ENCODE data around the gene NLRP8.
"Not testable (repeated sequence)": the region's sequence is repeated elsewhere in the genome, so short reads cannot be mapped to it uniquely, and the experiment has no call there.

The NLRP8 gene

GRCh38 chr19:55947532-55947931 is at the start of gene NLRP8:
TSS of gene NLRP8 (plus strand) at chr19:55947832.
- no peak for DNase-seq

GRCh38 chr19:55898911-55899310 is 48.7 kb upstream of the NLRP8 start:
- DNase-seq = no peak

DNA sequence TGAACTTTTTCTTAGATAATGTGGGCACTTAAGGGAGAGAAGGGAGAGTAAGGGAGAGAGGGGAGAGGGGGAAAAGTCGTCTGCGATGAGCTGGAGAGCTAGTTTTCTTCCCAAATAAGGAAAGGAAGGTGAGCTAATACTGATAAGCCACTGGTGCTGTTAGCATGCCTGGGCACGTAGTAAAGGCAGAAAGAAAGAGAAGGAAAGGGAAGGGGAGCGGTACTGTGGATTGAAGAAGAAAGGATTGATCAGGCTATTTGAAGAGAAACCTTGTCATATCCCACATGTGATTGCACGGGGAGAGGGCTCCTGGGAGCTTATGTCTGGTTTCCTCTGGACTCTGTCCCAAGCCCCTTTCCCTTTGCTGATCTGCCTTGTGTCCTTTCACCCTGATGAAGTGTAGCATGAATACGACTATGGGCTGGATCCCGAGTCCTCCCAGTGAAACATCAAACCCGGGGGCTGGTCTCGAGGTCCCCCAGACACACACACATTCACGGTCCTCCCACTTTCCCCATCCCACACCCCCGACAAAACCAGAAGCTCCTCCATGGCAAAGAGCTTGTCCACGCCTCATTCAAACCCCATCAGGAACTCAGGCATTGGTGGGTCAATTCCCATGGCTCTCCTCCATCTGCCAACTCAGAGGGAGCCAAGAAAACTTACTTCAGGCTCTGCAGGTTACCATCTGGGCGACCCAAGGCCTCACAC is 46.1 kb upstream of the NLRP8 start:
- no peak for DNase-seq

GRCh38 chr19:55902080-55902751 is 45.4 kb upstream of the NLRP8 start:
- DNase-seq = no peak

DNA sequence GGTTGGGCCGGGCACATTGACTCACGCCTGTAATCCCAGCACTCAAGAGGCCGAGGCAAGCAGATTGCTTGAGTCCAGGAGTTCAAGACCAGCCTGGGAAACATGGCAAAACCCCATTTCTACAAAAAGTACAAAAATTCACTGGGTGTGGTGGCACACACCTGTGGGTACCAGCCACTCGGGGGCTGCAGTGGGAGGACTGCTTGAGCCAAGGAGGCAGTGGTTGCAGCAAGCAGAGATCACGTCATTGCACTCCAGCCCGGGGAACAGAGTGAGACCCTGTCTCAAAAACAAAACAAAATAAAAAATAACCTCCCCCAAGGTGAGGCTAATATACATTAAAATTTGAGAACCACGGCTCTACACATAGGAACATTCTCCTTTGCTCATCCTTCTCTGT is 40.3 kb upstream of the NLRP8 start:
- no peak for DNase-seq

DNA sequence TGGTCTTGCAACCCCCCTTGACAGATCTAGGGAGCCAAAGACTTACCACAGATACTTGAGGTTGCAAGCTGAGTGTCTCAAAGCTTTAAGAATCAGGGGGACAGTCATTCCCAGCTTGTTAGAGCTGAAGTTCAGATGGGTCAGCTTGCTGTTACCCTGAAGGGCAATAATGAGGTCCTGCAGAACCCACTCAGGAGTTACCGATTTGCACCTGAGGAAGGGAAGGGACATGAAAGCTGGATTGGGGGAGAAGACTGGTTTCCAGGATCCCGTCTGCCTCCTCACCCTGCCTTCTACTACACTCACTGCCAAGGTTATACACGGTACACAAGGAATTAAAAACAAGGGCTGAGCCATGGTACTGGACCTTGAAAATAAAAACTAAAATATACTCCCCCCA is 39.9 kb upstream of the NLRP8 start:
- DNase-seq = no peak

DNA sequence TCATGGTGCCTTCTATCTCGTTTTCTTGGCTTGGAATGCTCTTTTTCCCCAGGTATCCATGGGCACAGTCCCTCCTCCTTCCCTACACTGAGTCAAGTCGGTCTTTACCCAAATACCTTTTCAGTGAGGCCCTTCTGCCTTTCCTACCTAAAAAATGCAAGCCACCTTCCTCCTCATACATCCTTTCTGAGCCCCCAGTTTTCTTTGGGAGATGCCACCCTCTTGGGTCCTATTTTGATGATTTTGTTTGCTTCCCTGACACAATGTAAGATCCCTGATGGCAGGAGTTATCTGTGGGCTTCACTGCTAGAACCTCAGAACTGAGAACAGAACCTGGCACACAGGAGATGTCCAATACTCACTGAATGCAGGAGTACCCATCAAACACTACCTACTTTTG is 37.8 kb upstream of the NLRP8 start:
- no peak for DNase-seq

DNA sequence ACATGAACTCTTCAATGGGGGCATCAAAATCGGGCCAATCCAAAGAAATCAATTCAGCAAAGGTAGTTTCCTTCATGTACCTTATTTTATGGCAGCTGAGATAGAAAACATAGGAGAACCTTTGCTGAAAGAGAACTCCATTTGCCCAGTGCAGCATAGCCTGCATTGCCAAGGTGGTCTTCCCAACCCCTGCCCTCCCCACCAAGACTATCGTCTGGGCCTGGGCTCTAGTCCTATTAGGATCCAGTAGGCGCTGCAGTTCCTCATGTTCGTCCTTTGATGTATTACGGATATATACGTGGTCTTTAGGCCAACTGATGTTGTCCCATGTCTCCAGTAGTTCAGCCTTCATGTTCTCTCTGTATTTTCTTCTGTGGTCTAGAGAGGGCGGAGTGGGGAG is 34.7 kb upstream of the NLRP8 start:
- no peak for DNase-seq

- no peak for DNase-seq
These were observed 33.9 kb upstream of the NLRP8 start for GRCh38 chr19:55913643-55914268.

DNA sequence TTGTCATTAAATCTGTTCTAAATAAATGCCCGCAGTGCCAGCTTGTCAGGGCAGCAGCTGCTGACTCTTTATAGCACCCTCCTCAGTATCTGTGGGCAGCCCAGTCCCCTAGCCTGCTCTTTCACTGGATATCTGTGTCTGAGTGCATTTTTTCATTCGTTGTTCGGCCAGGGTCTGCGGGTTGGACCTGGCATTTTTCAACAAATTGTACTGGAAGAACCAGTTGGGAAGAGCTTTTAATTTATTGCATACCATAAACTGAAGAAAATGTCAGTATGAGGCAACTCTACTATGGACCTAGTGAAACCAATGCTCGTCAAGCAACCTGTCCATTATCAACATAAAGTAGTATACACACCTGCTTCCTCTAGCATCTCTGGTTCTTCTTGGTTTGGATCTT is 24.1 kb upstream of the NLRP8 start:
- DNase-seq = no peak

DNA sequence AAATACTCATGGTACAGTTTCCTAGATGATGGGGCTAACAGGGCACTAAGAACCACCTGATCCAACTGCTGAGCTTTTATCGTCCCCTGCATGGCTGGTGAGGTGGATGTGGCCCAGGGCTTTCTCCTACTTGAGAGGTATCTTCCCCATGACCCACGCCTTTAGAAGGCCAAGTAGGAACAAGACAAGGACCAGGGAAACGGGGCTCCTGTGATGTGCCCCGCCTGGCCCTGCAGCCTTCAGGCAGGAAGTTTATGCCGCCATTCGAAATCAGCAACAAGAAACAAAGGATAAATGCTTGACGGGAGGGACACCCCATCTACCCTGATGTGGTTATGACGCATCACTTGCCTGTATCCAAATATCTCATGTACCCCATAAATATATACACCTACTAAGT is 19.6 kb upstream of the NLRP8 start:
- DNase-seq = no peak

DNA sequence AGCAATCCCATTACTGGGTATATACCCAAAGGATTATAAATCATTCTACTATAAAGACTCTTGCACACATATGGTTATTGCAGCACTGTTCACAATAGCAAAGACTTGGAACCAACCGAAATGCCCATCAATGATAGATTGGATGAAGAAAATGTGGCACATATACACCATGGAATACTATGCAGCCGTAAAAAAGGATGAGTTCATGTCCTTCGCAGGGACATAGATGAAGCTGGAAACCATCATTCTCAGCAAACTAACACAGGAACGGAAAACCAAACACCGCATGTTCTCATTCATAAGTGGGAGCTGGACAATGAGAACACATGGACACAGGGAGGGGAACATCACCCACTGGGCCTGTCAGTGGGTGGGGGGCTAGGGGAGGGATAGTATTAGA is 18.4 kb upstream of the NLRP8 start:
- not testable (repeated sequence) for DNase-seq

GRCh38 chr19:55930996-55931515 is 16.6 kb upstream of the NLRP8 start:
- DNase-seq = no peak

DNA sequence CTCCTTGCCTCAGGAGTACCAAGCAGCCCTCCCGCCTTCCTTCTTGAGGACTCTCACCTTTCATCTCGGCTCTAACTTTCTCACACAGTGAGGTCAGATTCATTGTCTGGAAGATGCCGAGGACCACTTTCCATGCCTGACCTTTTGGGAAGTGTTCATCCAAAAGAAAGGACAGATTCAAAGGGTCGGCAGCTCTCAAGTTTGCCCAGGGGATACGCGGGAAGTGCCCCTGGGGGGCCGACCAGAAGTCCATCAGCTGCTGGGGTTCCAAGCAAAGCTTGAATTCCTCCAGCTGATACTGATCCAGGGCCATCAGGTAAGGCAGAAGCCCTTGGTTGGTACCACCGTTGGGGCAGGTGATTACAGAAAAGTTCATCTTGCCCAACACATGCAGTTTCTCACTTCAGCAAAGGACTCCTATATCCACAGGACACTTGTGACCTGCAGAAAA is 15.7 kb upstream of the NLRP8 start, which contains the start of gene NLRP13:
Gene NLRP13 (minus strand): TSS at position 401 of the 451 bp plus-strand sequence. CDS start 25 bp downstream, at position 376.
- DNase-seq = no peak

GRCh38 chr19:55935206-55935605 is 12.4 kb upstream of the NLRP8 start:
- DNase-seq = no peak

DNA sequence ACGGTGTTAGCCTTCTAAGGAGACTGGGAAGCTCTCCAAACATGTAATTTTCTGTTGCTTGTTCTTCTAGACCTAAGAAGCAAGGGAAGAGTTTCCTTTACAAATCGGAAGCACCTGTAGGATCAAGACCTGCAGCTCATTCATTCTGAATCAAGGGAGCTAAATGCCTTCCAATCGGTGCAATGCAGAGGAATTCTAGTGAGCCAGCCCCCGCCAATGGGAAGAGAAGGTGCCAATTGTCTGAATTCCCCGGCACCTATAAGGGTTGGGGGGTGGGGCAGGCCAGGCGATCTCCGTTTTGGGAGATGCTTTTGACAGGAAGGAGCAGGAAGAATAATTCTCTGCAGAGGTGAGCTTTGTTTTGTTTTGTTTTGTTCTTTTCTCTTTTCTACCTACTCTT is 8.4 kb upstream of the NLRP8 start:
- DNase-seq = no peak

GRCh38 chr19:55940306-55940705 is 7.3 kb upstream of the NLRP8 start:
- DNase-seq = no peak

DNA sequence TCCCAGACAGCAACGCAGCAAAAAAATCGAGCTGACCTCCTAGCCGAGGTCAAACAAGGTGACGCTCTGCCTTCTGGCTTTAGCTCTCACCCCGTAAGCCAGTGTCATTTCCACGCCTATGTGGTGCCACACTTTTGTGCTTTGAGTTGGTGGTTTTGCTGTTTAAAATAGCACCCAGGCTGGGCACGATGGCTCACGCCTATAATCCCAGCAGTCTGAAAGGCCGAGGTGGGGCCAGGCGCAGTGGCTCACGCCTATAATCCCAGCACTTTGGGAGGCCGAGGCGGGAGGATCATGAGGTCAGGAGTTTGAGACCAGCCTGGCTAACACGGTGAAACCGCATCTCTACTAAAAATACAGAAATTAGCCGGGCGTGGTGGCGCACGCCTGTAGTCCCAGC is 2.9 kb downstream of the NLRP8 start:
- not testable (repeated sequence) for DNase-seq

DNA sequence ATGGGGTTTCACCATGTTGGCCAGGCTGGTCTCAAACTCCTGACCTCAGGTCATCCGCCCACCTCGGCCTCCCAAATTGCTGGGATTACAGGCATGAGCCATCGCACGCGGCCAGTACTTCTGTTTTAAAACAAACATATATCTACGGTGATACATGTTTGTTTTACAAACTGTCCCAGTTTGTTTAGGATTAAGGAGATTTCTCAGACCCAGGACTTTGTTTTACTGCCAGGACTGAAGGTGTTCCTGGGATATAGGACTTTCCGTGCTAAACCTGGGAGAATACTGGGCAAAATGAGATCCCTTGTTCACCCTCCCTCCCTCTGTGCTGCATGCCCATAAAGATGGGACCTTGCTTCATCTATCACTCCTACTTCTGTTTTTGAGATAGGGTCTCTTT is 8.8 kb downstream of the NLRP8 start:
- no peak for DNase-seq

GRCh38 chr19:55958356-55958755 is 10.7 kb downstream of the NLRP8 start:
- DNase-seq = no peak

- DNase-seq = no peak
These were observed 12.5 kb downstream of the NLRP8 start for GRCh38 chr19:55959996-55960675.

DNA sequence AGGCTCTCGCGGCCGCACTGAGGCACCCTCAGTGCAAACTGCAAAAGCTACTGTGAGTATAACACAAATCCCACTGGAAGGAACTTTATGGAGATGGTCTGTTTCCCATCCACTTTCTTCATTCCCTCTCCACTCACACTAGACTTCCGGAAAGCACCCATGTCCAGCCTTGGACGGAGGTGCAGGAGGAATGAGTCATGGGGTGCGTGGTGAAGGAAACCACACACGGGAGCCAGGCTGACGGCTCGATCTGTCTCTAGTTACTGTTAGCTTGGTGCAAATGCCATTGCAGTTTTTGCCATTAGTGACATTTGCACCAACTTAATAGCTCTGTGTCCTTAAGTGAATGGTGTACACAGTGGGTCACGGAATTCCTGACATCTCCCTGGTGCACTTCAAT is 14.6 kb downstream of the NLRP8 start:
- DNase-seq = no peak

- DNase-seq = no peak
These were observed 26.4 kb downstream of the NLRP8 start for GRCh38 chr19:55973982-55974381.
